Adrenal gland (tissue), 5 donors: Measurements from ENCODE around the gene ANK3.

Source experiments
- POLR2A ChIP-seq, 2 donors: fragments of 450-650 bp; IDR thresholded peaks; one replicate each; pipeline ENCODE4 v1.6.1; 2017; ENCODE audit warnings: antibody characterized with exemption in 2 of 2, mild to moderate bottlenecking in 2 of 2, moderate library complexity in 1 of 2
- TF ChIP-seq, protein P1 (sequence below), 6 experiments: fragments of 450-650 bp in 4 of 6; fragments of 200-600 bp in 2 of 6; sonication (generic) in 1 of 6; IDR thresholded peaks; 1 replicate in 5 of 6; 2 replicates in 1 of 6; pipeline versions ENCODE4 v1.5.1 to v1.8.0; 2016 to 2021; ENCODE audit warnings: antibody characterized with exemption in 6 of 6, mild to moderate bottlenecking in 2 of 6, moderate library complexity in 1 of 6
- donor health status: DM: no; HTN: no; CAD: no.

DNA sequence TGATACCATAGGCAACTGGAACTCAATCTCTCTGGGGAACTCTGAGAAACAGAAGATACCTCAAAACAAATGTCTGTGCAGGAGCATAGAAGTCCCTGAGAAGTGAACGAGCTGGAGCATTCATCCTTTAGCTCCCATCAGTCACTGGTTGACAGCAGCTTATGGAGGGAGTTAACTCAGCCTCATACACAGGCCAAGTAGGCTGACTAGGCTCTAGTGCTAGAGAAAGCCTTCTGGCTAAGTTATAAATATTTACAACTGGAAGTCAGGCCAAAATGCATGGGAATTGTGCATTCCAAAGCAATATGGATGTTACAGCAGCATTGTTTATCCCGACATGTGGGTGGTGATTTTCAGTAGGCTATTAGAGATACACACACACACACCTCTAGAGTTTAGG, 66.5 kb downstream of the ANK3 start:
- TF ChIP-seq POLR2A (IDR thresholded peaks at IDR 0.05), result no peak
- TF ChIP-seq, protein P1, sequence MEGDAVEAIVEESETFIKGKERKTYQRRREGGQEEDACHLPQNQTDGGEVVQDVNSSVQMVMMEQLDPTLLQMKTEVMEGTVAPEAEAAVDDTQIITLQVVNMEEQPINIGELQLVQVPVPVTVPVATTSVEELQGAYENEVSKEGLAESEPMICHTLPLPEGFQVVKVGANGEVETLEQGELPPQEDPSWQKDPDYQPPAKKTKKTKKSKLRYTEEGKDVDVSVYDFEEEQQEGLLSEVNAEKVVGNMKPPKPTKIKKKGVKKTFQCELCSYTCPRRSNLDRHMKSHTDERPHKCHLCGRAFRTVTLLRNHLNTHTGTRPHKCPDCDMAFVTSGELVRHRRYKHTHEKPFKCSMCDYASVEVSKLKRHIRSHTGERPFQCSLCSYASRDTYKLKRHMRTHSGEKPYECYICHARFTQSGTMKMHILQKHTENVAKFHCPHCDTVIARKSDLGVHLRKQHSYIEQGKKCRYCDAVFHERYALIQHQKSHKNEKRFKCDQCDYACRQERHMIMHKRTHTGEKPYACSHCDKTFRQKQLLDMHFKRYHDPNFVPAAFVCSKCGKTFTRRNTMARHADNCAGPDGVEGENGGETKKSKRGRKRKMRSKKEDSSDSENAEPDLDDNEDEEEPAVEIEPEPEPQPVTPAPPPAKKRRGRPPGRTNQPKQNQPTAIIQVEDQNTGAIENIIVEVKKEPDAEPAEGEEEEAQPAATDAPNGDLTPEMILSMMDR (IDR thresholded peaks at IDR 0.05), result no peak
